Astrocyte of the spinal cord (primary cell): ENCODE data around the gene CRTAC1.

ENCODE experiments used
- DNase-seq: peaks from one replicate; pipeline ENCODE4 v3.0.0; 2011; ENCODE audit warnings: low read depth, low spot score
- H3K4me3 ChIP-seq: 2 replicates; pipeline ENCODE4 v1.5.1; 2011; ENCODE audit warnings: low read depth, mild to moderate bottlenecking, low read length, moderate library complexity
- CTCF ChIP-seq: IDR thresholded peaks from 2 replicates; pipeline ENCODE4 v1.5.1; 2012; ENCODE audit warnings: low read depth, mild to moderate bottlenecking, low read length, inconsistent platforms
- in situ Hi-C: cut with HindIII; loops from 2 replicates; pipeline ENCODE4 v1.10.0; 2017; ENCODE audit warnings: low sequenced_read_pairs

CRTAC1 gene

GRCh38 chr10:97944772-97945171 lies 85.6 kb downstream of the CRTAC1 start:
- TF ChIP-seq CTCF: no peak
- H3K4me3 ChIP-seq: no peak overlapping the region
- no peak for DNase-seq
- in situ Hi-C loops: no loop called here

- in situ Hi-C loops: no loop called here
- DNase-seq: no peak
- H3K4me3 ChIP-seq: no peak overlapping the region
- TF ChIP-seq CTCF: no peak
Observed at GRCh38 chr10:97943294-97943693, 87.1 kb downstream of the CRTAC1 start.

GRCh38 chr10:97940534-97940933 lies 89.9 kb downstream of the CRTAC1 start:
- in situ Hi-C loops: no loop called here
- no peak for TF ChIP-seq CTCF
- DNase-seq: no peak

GRCh38 chr10:97939446-97939990 lies 90.9 kb downstream of the CRTAC1 start:
- no peak for TF ChIP-seq CTCF
- in situ Hi-C loops: no loop called here
- no peak for DNase-seq
- H3K4me3 ChIP-seq: no peak overlapping the region

More at GRCh38 chr10:97940534-97940933, 89.9 kb downstream of the CRTAC1 start:
- H3K4me3 ChIP-seq: no peak overlapping the region

GRCh38 chr10:97937928-97938327 lies 92.5 kb downstream of the CRTAC1 start:
- in situ Hi-C loops: no loop called here
- no peak overlapping the region for H3K4me3 ChIP-seq
- no peak for DNase-seq
- no peak for TF ChIP-seq CTCF

GRCh38 chr10:97937054-97937453 lies 93.4 kb downstream of the CRTAC1 start:
- no peak for TF ChIP-seq CTCF
- in situ Hi-C loops: no loop called here
- DNase-seq: no peak
- H3K4me3 ChIP-seq: no peak overlapping the region

- no peak for TF ChIP-seq CTCF
- DNase-seq: no peak
- in situ Hi-C loops: no loop called here
- no peak overlapping the region for H3K4me3 ChIP-seq
Observed at GRCh38 chr10:97936126-97936525, 94.3 kb downstream of the CRTAC1 start.
